HG02870 (cell line): ENCODE measurements around the gene REEP3.
"Not testable (repeated sequence)": the region's sequence is repeated elsewhere in the genome, so short reads cannot be mapped to it uniquely, and the experiment has no call there.

ENCODE experiments used
- ATAC-seq: cut with Tn5 transposase; IDR thresholded peaks from one replicate; pipeline ENCODE4 v1.9.1; 2021; ENCODE audit warnings: mild to moderate bottlenecking, moderate library complexity; ENCODE audit not compliant: unreplicated experiment

REEP3 gene

GRCh38 chr10:63628526-63629362 lies 107.5 kb downstream of the REEP3 start:
- peak; percentile 32 for ATAC-seq

GRCh38 chr10:63629363-63630084 lies 108.3 kb downstream of the REEP3 start:
- peak; percentile 58 for ATAC-seq

- ATAC-seq = peak; percentile 57
Observed at GRCh38 chr10:63630085-63630930, 109.1 kb downstream of the REEP3 start.

- ATAC-seq = no peak
Observed at GRCh38 chr10:63630931-63631680, 109.9 kb downstream of the REEP3 start.

- ATAC-seq = no peak
Observed at GRCh38 chr10:63631991-63632390, 110.8 kb downstream of the REEP3 start.

- ATAC-seq = no peak
Observed at GRCh38 chr10:63633677-63634487, 112.7 kb downstream of the REEP3 start.

- no peak for ATAC-seq
Observed at GRCh38 chr10:63634488-63635065, 113.4 kb downstream of the REEP3 start.

GRCh38 chr10:63636812-63637211 lies 115.6 kb downstream of the REEP3 start:
- peak; percentile 83 for ATAC-seq

GRCh38 chr10:63637901-63638327 lies 116.7 kb downstream of the REEP3 start:
- ATAC-seq = no peak

GRCh38 chr10:63641366-63641765 lies 120.2 kb downstream of the REEP3 start:
- ATAC-seq = no peak

- no peak for ATAC-seq
Observed at GRCh38 chr10:63641799-63642198, 120.6 kb downstream of the REEP3 start.

GRCh38 chr10:63642808-63643207 lies 121.6 kb downstream of the REEP3 start:
- ATAC-seq = no peak

GRCh38 chr10:63644418-63645142 lies 123.4 kb downstream of the REEP3 start:
- no peak for ATAC-seq

- no peak for ATAC-seq
Observed at GRCh38 chr10:63645195-63645594, 124.0 kb downstream of the REEP3 start.

GRCh38 chr10:63646491-63646890 lies 125.3 kb downstream of the REEP3 start:
- ATAC-seq = no peak

- ATAC-seq = no peak
Observed at GRCh38 chr10:63651864-63652263, 130.7 kb downstream of the REEP3 start.

GRCh38 chr10:63653747-63654146 lies 132.5 kb downstream of the REEP3 start:
- no peak for ATAC-seq

GRCh38 chr10:63657761-63658160 lies 136.6 kb downstream of the REEP3 start:
- no peak for ATAC-seq

GRCh38 chr10:63660941-63661340 lies 139.7 kb downstream of the REEP3 start:
- ATAC-seq = not testable (repeated sequence)
